ENCODE data around the gene DDX24.

The DDX24 gene

GRCh38 chr14:94029265-94029664 lies 51.7 kb downstream of the DDX24 start:
- Histone ChIP-seq H3K9me3 (ENCODE audit: severe bottlenecking) (no peaks in the 10 kb centered on the region), H3K36me3 (ENCODE audit: low read depth) (no peaks in the 10 kb centered on the region), H3K27ac (ENCODE audit: poor library complexity, severe bottlenecking) (no peak overlapping the region), H3K4me3 (ENCODE audit: severe bottlenecking) (no peak overlapping the region), H3K27me3 (ENCODE audit: insufficient read depth, poor library complexity, severe bottlenecking) (no peaks in the 10 kb centered on the region), H3K4me1 (ENCODE audit: insufficient read depth, poor library complexity, severe bottlenecking) (peaks cover 20% of the 10 kb centered on the region)
- ATAC-seq (ENCODE audit: low read depth) (no peak), DNase-seq (ENCODE audit: low spot score) (no peak)
- TF ChIP-seq CTCF (IDR thresholded peaks at IDR 0.05; ENCODE audit: poor library complexity, severe bottlenecking): no peak

GRCh38 chr14:94028450-94028826 lies 52.6 kb downstream of the DDX24 start:
- ATAC-seq (ENCODE audit: low read depth): peak; percentile 44
- Histone ChIP-seq H3K36me3 (ENCODE audit: low read depth) (no peaks in the 10 kb centered on the region), H3K4me1 (ENCODE audit: insufficient read depth, poor library complexity, severe bottlenecking) (peaks cover 20% of the 10 kb centered on the region), H3K4me3 (ENCODE audit: severe bottlenecking) (no peak overlapping the region), H3K27me3 (ENCODE audit: insufficient read depth, poor library complexity, severe bottlenecking) (no peaks in the 10 kb centered on the region), H3K27ac (ENCODE audit: poor library complexity, severe bottlenecking) (peak overlapping the region; percentile 9), H3K9me3 (ENCODE audit: severe bottlenecking) (no peaks in the 10 kb centered on the region)
- no peak for TF ChIP-seq CTCF (IDR thresholded peaks at IDR 0.05; ENCODE audit: poor library complexity, severe bottlenecking)
- no peak for DNase-seq (ENCODE audit: low spot score)

- Histone ChIP-seq H3K4me1 (ENCODE audit: insufficient read depth, poor library complexity, severe bottlenecking) (peaks cover 20% of the 10 kb centered on the region), H3K27me3 (ENCODE audit: insufficient read depth, poor library complexity, severe bottlenecking) (no peaks in the 10 kb centered on the region), H3K36me3 (ENCODE audit: low read depth) (no peaks in the 10 kb centered on the region), H3K9me3 (ENCODE audit: severe bottlenecking) (no peaks in the 10 kb centered on the region), H3K4me3 (ENCODE audit: severe bottlenecking) (no peak overlapping the region), H3K27ac (ENCODE audit: poor library complexity, severe bottlenecking) (peak overlapping the region; percentile 9)
- no peak for DNase-seq (ENCODE audit: low spot score)
- ATAC-seq (ENCODE audit: low read depth): peak; percentile 9; the same call in 2 of the 3 replicates
- TF ChIP-seq CTCF (IDR thresholded peaks at IDR 0.05; ENCODE audit: poor library complexity, severe bottlenecking): no peak
These were observed 53.2 kb downstream of the DDX24 start for GRCh38 chr14:94027566-94028449.

GRCh38 chr14:94026889-94027469 lies 54.0 kb downstream of the DDX24 start:
- H3K4me1 ChIP-seq (ENCODE audit: insufficient read depth, poor library complexity, severe bottlenecking): peaks cover 20% of the 10 kb centered on the region
- no peak overlapping the region for H3K27ac ChIP-seq (ENCODE audit: poor library complexity, severe bottlenecking)
- DNase-seq (ENCODE audit: low spot score): no peak
- H3K9me3 ChIP-seq (ENCODE audit: severe bottlenecking): no peaks in the 10 kb centered on the region
- no peak for ATAC-seq (ENCODE audit: low read depth)
- no peaks in the 10 kb centered on the region for H3K27me3 ChIP-seq (ENCODE audit: insufficient read depth, poor library complexity, severe bottlenecking)
- H3K36me3 ChIP-seq (ENCODE audit: low read depth): no peaks in the 10 kb centered on the region
- no peak for TF ChIP-seq CTCF (IDR thresholded peaks at IDR 0.05; ENCODE audit: poor library complexity, severe bottlenecking)
- peak overlapping the region; percentile 33 for H3K4me3 ChIP-seq (ENCODE audit: severe bottlenecking)

Data from RWPE2 (cell line).